ENCODE data around the gene SNRPA. TPM values are rescaled to one million over a fixed set of nuclear protein-coding genes. Genes with fewer than 3 reads are reported as not detected.

Gene SNRPA
- total RNA-seq, 4 donors from 2014 or later: 52.8 to 92.7 (median 70.9) TPM

DNA sequence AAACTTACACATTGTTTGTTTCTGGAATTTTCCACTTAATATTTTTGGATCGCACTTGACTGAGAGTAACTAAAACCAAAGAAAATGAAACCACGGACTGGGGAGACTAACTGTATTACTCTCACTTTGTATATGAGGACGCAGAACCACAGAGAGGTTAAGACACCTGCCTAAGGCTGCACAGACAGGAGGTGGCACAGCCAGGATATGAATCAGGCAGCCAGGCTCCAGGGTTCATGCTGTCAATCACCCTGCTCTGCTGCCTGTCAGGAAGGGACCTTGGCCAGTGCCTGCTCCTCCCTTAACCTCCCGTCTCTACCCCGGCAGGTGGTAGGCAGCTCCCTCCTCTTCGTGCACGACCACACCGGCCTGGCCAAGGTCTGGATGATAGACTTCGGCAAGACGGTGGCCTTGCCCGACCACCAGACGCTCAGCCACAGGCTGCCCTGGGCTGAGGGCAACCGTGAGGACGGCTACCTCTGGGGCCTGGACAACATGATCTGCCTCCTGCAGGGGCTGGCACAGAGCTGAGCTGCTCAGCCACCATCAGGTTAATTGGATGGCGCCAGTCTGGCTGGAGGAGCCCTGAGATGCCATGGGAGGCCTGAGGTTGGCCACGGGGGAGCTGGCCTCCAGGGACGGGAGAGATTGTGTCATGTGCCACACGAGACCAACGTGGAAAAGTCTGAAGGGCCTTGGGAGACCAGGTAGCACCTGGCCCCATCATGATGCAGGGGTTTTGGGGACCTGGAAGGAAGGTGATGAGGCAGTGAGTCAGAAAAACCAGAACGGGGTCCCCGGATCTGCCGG is 11.8 kb upstream of the SNRPA start:
- Histone ChIP-seq H3K27ac (peak overlapping the region in 3 of 4 donors; percentile 58 to 80 (median 64)), H3K4me3 (peak overlapping the region in 1 of 4 donors; percentile 35), H3K4me1 (peaks cover 0 to 40% (median 2%) of the 10 kb centered on the region in 4 donors), H3K36me3 (peaks cover 3 to 93% (median 14%) of the 10 kb centered on the region in 3 donors), H3K9me3 (no peaks in the 10 kb centered on the region), H3K27me3 (no peaks in the 10 kb centered on the region)
- WGBS, 2 donors: 85 to 88% methylated on average over 15 to 17 of the region's 22 CpGs
- no peak for DNase-seq (ENCODE audit: low spot score in 2 of 2)
- TF ChIP-seq EP300 (IDR thresholded peaks at IDR 0.05) (no peak), POLR2A (IDR thresholded peaks at IDR 0.05) (no peak)
- TF ChIP-seq, protein P1, sequence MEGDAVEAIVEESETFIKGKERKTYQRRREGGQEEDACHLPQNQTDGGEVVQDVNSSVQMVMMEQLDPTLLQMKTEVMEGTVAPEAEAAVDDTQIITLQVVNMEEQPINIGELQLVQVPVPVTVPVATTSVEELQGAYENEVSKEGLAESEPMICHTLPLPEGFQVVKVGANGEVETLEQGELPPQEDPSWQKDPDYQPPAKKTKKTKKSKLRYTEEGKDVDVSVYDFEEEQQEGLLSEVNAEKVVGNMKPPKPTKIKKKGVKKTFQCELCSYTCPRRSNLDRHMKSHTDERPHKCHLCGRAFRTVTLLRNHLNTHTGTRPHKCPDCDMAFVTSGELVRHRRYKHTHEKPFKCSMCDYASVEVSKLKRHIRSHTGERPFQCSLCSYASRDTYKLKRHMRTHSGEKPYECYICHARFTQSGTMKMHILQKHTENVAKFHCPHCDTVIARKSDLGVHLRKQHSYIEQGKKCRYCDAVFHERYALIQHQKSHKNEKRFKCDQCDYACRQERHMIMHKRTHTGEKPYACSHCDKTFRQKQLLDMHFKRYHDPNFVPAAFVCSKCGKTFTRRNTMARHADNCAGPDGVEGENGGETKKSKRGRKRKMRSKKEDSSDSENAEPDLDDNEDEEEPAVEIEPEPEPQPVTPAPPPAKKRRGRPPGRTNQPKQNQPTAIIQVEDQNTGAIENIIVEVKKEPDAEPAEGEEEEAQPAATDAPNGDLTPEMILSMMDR (IDR thresholded peaks at IDR 0.05): no peak

DNA sequence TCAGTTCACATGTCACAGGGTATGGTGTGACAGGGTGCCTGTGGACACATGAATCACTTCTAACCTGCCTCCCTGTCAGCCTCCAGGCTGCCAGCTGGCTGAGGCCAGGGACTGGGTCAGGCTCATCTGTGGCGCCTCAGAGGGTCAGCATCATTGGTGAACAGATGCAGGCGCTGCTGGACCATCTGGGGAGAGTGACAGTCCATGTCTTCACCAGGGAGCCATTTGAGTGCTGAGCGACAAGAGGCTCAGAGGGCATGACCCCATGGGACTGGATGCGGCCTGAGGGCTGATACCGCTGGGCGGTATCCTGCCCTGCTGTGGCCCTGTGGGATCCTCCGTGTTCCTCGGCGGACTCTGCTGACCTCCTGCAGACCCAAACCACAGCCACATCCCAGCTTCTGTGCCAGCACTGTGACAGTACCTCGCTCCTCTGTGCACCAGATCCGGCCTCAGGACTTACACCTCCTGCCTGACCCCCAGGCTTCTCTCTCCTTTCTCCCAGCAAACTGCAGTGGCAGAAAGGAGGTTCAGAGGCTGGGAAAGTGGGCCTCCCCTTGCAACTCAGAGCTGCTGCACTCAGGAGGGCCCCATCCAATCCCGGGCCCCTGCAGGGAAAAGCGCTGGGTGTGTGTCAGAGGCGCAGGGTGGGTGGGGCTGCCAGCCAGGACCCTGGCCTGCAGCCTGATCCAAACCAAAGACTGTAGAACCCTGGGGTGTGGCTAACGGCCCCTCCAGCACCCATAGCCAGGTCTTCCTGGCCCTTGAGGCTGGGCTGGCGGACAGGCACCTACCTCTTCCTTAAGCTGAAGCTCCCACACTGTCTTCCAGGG is 10.9 kb upstream of the SNRPA start:
- peaks cover 3 to 85% (median 13%) of the 10 kb centered on the region in 3 donors for H3K36me3 ChIP-seq
- 65 to 79% methylated on average over 11 to 16 of the region's 16 CpGs for WGBS, 2 donors
- H3K27me3 ChIP-seq: no peaks in the 10 kb centered on the region
- H3K27ac ChIP-seq: peak overlapping the region; percentile 20 to 80 (median 61)
- H3K9me3 ChIP-seq: no peaks in the 10 kb centered on the region
- TF ChIP-seq EP300 (IDR thresholded peaks at IDR 0.05) (no peak), POLR2A (IDR thresholded peaks at IDR 0.05) (no peak)
- TF ChIP-seq, protein P1 (IDR thresholded peaks at IDR 0.05): no peak
- H3K4me1 ChIP-seq: peaks cover 0 to 48% (median 2%) of the 10 kb centered on the region in 4 donors
- peak overlapping the region in 1 of 4 donors; percentile 35 for H3K4me3 ChIP-seq
- DNase-seq (ENCODE audit: low spot score in 2 of 2): no peak

DNA sequence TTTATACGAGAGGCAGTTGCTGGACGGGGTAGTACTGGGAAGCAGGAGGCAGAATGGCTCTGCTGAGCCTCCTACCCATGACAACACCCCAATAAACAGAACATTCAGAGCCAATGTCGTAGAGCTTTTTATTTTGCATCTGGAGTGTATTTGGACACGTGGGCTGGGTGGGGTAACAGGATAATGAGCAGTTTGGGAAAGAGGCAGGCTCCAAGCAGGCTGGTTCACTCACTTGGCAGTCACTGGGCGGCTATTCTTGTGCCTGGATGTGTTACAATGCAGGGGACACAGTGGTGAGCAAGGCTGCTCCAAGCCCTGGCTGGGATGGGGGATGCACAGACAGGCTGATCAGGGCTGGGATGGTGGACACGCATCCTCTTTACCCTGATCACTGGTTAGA is 10.3 kb upstream of the SNRPA start:
- Histone ChIP-seq H3K9me3 (no peaks in the 10 kb centered on the region), H3K4me1 (peaks cover 0 to 51% (median 0%) of the 10 kb centered on the region in 4 donors), H3K4me3 (peak overlapping the region in 1 of 4 donors; percentile 35), H3K36me3 (peaks cover 3 to 78% (median 9%) of the 10 kb centered on the region in 3 donors), H3K27ac (peak overlapping the region; percentile 20 to 83 (median 69)), H3K27me3 (no peaks in the 10 kb centered on the region)
- WGBS, 2 donors: 33 to 64% methylated on average over 6 of the region's 6 CpGs
- peak; percentile 57 to 81 for DNase-seq (ENCODE audit: low spot score in 2 of 2)
- TF ChIP-seq EP300 (IDR thresholded peaks at IDR 0.05): peak in 1 of 2 donors; percentile 76
- peak in 1 of 2 donors; percentile 32 for TF ChIP-seq POLR2A (IDR thresholded peaks at IDR 0.05)
- TF ChIP-seq, protein P1 (IDR thresholded peaks at IDR 0.05): no peak

DNA sequence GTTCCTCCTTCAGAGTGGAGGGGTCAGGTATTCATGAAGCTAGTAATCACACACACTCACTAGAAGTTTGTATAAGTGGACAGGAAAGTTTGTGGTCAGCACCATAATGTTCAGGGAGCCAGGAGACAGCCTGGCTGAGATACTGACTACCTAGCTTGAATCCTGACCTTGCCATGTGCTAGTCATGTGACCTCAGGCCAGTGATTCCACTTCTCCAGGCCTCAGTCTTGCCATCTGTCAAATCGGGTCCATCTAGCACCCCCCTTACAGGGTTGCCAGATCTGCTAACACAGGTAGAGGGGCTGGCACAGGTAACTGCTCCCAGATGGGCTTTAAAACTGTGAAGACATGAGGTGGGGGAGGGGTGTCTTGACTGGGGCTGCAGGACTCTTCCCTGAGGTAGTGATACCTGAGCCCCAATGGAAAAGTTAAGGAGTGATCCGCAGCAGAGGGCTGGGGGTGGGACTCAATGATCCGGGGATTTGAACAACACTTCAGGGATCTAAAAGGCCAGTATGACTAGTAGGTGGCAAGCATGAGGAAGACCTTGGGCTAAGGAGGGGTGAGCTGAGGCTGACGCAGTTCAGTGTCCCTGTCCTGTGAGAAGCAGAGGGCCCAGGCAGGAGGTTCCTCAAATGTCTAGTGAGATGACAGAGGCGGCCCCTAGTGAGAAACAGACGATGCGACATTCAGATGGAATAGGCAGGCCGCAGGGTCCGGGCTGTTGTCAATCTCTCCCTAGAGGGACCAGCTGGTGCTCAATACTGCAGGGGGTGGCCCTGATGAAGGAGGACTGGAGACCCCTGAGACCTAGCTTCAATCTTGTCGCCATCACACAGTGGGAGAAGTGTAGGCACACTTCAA is 9.2 kb upstream of the SNRPA start:
- no peak overlapping the region for H3K4me3 ChIP-seq
- peaks cover 0 to 51% (median 0%) of the 10 kb centered on the region in 4 donors for H3K4me1 ChIP-seq
- H3K27me3 ChIP-seq: no peaks in the 10 kb centered on the region
- no peak for DNase-seq (ENCODE audit: low spot score in 2 of 2)
- H3K36me3 ChIP-seq: peaks cover 0 to 68% (median 4%) of the 10 kb centered on the region in 3 donors
- TF ChIP-seq, protein P1 (IDR thresholded peaks at IDR 0.05): no peak
- TF ChIP-seq EP300 (IDR thresholded peaks at IDR 0.05) (no peak), POLR2A (IDR thresholded peaks at IDR 0.05) (no peak)
- peak overlapping the region in 3 of 4 donors; percentile 58 to 83 (median 80) for H3K27ac ChIP-seq
- 67 to 74% methylated on average over 10 of the region's 10 CpGs for WGBS, 2 donors
- H3K9me3 ChIP-seq: no peaks in the 10 kb centered on the region
